ENCODE measurements around the gene ABHD5. TPM values are rescaled to one million over a fixed set of nuclear protein-coding genes. Genes with fewer than 3 reads are reported as not detected.

ABHD5 gene
- polyA plus RNA-seq, 4 donors: 20.4 to 26.4 (median 22.2) TPM

- DNase-seq (ENCODE audit: low read depth in 4 of 4, low spot score in 3 of 4): no peak
These were observed 63.3 kb downstream of the ABHD5 start for GRCh38 chr3:43753741-43754715.

DNA sequence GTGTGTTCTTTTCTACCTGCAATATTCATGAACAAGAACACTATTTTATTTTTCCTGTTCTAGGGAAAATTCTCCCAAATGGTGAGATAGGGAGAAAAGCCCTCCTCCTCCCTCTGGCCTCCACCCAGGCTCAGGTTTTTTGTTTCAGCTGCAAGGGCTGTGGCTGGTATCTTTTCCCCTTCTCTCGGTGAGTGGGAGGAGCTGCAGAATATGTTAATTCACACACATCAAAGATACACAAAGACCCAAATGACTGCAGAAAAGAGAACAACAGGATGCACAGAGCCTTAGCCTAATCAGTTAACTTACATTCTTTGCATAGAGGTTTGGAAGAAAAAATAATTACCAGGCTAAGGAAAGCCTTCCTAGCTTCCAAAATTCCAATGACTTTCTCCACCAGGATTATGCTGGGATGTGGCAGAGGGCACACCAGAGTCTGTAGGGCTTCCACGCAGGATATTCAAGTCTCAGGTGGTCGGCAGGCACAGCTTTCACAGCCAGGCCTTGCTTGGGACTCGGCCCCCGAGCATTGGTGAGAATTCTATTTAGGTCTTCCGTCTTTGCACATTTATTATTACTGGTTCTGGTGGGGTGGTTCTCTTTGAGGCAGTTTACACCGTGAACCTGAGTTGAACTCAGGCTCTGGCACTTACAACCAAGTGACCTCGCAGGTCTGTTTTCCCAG lies 64.9 kb downstream of the ABHD5 start:
- no peak for DNase-seq (ENCODE audit: low read depth in 4 of 4, low spot score in 3 of 4)

- DNase-seq (ENCODE audit: low read depth in 4 of 4, low spot score in 3 of 4): no peak
These were observed 67.1 kb downstream of the ABHD5 start for GRCh38 chr3:43757666-43758321.

DNA sequence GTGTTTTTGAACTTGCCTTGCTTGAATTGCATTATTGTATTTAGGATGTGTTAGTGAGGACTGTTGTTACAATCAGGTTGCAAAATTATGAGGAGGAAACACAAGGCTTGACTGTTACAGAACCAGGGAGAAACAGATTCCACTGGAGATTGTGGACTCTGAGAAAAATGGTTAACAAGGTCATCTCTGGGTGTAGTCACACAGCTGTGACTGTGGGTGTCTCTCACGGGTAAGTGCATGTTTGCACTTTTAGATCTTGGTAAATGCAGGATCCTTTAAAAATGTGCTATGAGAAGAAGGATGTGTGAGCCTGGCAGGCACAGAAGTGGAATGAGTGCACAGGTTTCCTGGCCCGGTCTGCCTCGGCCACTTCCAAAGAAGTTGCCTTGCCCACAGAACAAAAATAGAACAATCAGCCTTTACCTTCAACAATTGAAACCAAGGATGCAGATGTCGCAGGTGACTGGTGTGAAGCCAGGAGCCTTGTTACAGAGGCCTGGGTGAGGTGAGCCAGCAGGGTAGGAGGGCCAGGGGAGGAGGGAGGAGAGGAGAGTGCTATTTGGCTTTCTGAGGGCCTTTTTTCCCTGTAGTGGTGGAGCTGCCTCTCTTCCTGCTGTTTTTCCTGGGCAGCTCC lies 68.0 kb downstream of the ABHD5 start:
- DNase-seq (ENCODE audit: low read depth in 4 of 4, low spot score in 3 of 4): no peak

DNA sequence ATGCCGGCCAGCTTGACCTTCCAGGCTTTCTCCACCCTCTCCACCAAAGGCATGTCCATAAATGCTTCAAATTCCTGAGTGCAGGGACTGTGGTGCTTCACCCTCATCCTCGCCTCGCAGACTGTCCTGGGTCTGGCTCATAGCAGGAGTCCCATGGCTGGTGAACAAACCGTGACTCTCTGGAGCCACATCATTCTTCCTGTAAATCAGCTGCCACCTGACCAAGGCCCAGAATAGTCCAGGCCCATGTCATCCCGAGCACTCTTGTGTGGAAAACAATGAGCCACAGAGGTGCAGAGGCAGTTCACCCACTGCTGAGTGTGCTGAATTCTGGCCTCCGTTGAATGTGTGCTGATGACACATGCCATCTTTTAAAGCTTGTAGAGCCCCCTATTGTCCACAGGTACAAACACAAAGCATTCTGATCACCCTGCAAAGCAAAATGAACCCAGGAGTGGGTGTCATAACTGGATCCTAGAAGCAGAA lies 68.6 kb downstream of the ABHD5 start:
- DNase-seq (ENCODE audit: low read depth in 4 of 4, low spot score in 3 of 4): no peak

DNA sequence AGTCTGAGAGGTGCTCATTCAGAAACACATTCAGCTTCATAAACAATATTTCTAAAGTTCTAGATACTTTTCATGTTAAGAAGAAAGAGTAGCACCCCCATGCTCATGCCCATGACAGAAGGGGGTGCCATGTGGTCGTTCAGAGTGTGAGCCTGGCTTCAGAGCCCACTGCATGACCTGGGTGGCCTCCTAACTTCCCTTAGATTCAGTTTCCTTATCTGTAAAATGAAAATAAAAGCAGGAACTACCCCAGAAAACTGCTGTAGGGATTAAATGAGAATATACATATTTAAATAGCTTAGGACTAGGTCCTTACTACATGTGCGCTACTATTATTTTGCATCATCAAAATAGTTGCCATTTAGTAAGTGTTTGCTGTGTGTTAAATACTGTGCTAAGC lies 69.2 kb downstream of the ABHD5 start:
- no peak for DNase-seq (ENCODE audit: low read depth in 4 of 4, low spot score in 3 of 4)

- no peak for DNase-seq (ENCODE audit: low read depth in 4 of 4, low spot score in 3 of 4)
These were observed 70.2 kb downstream of the ABHD5 start for GRCh38 chr3:43760938-43761337.

DNA sequence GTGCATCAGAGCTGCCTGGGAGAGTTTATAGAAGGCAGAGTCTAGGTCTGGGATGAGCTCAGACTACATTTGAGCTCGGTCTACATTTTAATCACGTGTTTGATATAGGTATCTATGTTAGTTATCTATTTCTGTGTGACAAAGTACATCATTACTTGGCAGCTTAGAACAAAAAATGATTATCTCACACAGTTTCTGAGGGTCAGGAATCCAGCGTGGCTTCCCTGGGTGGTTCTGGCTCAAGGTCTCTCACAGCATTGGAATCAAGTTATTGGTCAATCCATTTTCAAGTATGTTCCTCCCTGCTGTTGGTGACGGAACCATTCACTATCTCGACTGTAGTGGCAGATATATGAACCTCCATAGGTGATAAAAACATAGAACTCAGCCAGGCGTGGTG lies 71.7 kb downstream of the ABHD5 start:
- DNase-seq (ENCODE audit: low read depth in 4 of 4, low spot score in 3 of 4): no peak

DNA sequence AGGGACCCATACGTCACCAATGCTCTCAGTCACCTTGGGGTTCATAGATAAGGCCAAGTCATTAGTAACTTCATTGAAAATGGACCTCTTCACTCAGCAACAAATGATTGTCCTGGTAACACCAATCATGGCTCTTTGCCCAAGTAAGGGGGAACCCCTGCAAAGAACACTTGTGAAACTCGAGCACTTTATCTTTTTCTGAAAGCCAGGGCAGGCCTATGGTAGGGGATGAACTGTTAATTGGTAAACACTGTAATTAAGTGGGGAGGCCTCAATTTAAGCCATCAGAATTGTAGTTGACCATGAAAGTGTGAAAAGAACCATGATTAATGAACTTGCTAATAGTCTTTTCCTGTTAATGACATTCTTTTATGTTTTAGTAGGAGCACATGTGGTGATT lies 73.3 kb downstream of the ABHD5 start:
- DNase-seq (ENCODE audit: low read depth in 4 of 4, low spot score in 3 of 4): no peak

DNA sequence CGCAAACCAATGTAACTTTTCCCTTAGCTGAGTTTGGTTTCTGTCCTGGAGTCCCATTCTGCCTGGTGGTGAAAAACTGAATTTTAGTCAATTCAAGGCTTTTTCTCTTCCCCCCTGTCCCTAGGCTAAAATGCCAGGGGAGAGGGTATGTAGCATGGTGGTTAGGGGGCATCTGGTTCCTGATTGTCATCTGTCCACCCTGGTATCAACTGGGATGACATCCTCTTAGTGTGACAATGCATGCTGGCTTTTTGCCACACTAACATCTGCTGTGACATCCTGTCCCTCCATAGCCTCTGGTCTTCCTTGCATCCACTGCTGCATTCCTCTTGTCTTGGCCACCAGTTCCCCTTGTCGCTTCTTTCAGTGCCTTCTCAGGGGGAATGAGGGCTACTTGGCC lies 73.7 kb downstream of the ABHD5 start:
- no peak for DNase-seq (ENCODE audit: low read depth in 4 of 4, low spot score in 3 of 4)

- peak in 2 of 4 donors; percentile 14 to 33 for DNase-seq (ENCODE audit: low read depth in 4 of 4, low spot score in 3 of 4)
These were observed 74.8 kb downstream of the ABHD5 start for GRCh38 chr3:43765521-43765971.

DNA sequence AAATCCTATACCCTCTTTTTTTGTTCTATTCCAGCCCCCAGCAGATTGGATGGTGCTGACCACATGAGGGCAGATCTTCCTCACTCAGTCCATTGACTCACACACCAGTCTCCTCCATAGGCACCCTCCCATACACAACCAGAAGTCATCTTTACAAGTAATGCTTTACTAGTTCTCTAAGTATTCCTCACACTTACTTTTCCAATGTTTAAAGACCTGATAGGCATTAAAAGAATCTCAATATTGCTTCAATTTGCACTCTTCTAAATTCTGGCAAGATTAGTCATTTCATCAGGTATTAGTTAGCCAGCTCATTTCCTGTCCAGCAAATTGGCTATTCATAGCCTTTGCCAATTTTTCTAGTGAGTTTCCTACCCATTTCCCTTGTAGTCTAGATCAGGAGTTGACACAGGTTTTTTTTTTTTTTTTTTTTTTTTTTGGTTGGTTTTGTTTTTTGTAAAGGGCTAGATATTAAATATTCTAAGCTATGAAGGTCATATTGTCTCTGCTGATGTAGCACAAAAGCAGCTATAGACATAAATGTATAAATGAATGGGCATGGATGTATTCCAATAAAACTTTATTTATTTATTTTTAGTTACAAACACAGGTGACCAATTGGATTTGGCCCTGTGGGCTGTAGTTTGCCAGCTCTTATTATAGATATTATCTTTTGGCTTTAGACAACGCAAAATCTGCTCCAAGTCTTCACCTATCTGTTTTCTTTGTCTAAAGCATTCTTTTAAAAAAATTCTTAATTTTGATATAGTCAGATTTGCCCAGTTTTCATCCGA lies 76.1 kb downstream of the ABHD5 start:
- DNase-seq (ENCODE audit: low read depth in 4 of 4, low spot score in 3 of 4): no peak

DNA sequence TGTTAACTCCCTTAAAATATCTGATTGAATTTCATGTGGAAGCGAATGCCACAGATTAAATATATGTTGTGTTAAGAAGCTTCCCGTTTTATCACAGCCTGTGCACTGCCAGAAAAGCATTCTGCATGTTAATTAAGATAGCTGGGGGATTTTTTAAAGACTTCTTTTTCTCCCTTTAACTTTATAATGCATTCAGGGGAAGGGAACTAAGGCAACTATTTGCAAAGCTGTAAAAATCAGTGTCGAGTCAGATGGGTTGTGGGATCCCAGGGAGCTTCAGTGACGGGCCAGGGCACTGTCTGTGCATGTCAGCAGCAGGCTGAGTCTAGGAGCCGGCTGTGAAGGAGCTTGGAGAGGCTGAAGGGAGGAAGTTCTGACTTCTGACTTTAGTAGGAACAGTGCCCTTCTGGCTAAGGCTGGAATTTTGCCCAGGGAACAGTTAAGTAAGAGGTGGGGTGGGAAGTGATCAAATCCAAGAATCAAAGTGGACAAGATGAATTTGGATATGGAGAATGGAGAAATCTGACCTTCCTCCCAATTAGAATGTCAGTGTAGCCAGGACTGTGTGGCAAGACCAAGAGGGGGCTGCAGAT lies 77.7 kb downstream of the ABHD5 start:
- DNase-seq (ENCODE audit: low read depth in 4 of 4, low spot score in 3 of 4): no peak

- DNase-seq (ENCODE audit: low read depth in 4 of 4, low spot score in 3 of 4): peak; percentile 84 to 88 (median 86)
These were observed 78.6 kb downstream of the ABHD5 start for GRCh38 chr3:43769097-43769884.

DNA sequence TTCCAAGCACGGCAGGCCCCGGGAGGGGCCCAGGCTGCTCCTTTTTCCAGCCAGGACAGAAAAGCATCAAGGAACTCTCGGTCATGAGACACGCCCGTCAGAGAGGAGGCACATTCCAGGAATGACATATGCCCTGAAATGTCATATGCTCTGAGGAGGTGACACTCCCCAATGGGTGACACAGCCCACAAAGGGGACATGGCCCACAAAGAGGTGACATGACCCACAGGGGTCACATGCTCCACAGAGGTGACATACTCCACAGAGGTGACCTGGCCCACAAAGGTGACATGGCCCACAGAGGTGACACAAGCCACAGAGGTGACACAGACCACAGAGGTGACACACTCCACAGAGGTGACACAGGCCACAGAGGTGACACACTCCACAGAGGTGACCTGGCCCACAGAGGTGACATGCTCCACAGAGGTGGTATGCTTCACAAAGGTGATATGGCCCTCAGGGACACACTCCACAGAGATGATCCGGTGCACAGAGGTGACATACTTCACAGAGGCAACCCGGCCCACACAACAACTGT lies 79.2 kb downstream of the ABHD5 start:
- DNase-seq (ENCODE audit: low read depth in 4 of 4, low spot score in 3 of 4): no peak

GRCh38 chr3:43770426-43771103 lies 79.8 kb downstream of the ABHD5 start:
- DNase-seq (ENCODE audit: low read depth in 4 of 4, low spot score in 3 of 4): no peak

GRCh38 chr3:43771610-43772009 lies 80.9 kb downstream of the ABHD5 start:
- no peak for DNase-seq (ENCODE audit: low read depth in 4 of 4, low spot score in 3 of 4)
